Endothelial cell of umbilical vein (primary cell): ENCODE measurements around the gene SPTA1.

ENCODE experiments used
- CTCF ChIP-seq, 2 donors: IDR thresholded peaks; 1 replicate in 1 of 2; 2 replicates in 1 of 2; pipeline ENCODE4 v1.5.1; 2011; ENCODE audit warnings: low read length in 2 of 2, mild to moderate bottlenecking in 2 of 2, moderate library complexity in 2 of 2, control low read depth in 1 of 2, inconsistent platforms in 1 of 2, low read depth in 1 of 2; ENCODE audit not compliant: insufficient read depth in 1 of 2; ENCODE audit errors: extremely low read depth in 1 of 2
- EZH2 ChIP-seq: IDR thresholded peaks from 2 replicates; pipeline ENCODE4 v1.6.1; 2012; ENCODE audit warnings: borderline replicate concordance, low read depth, mild to moderate bottlenecking, moderate library complexity, low read length, inconsistent platforms; ENCODE audit not compliant: severe bottlenecking
- FOS ChIP-seq: IDR thresholded peaks from 2 replicates; pipeline ENCODE4 v1.6.1; 2011; ENCODE audit warnings: mild to moderate bottlenecking, low read length, moderate library complexity, borderline replicate concordance; ENCODE audit not compliant: insufficient read depth
- GATA2 ChIP-seq: IDR thresholded peaks from 2 replicates; pipeline ENCODE4 v1.7.0; 2011; ENCODE audit warnings: low read depth, mild to moderate bottlenecking, moderate library complexity, mixed read lengths, low read length; ENCODE audit not compliant: insufficient read length, insufficient read depth
- JUN ChIP-seq: IDR thresholded peaks from 2 replicates; pipeline ENCODE4 v1.6.1; 2011; ENCODE audit warnings: borderline replicate concordance, low read depth; ENCODE audit not compliant: insufficient read length, insufficient read depth
- MAX ChIP-seq: IDR thresholded peaks from 2 replicates; pipeline ENCODE4 v1.6.1; 2011; ENCODE audit not compliant: insufficient read depth, insufficient read length
- POLR2A ChIP-seq: IDR thresholded peaks from 2 replicates; pipeline ENCODE4 v1.6.1; 2012; ENCODE audit warnings: low read depth, mild to moderate bottlenecking, control low read depth, low read length
- POLR2AphosphoS5 ChIP-seq: IDR thresholded peaks from 2 replicates; pipeline ENCODE4 v1.6.1; 2012; ENCODE audit warnings: low read depth, mild to moderate bottlenecking, control low read depth, low read length, moderate library complexity; ENCODE audit not compliant: insufficient read depth

- TF ChIP-seq CTCF (IDR thresholded peaks at IDR 0.05; ENCODE audit: extremely low read depth in 1 of 2, insufficient read depth in 1 of 2, low read depth in 1 of 2, low read length in 2 of 2) = no peak
- no peak for TF ChIP-seq POLR2AphosphoS5
- no peak for TF ChIP-seq POLR2A
- TF ChIP-seq MAX = no peak
- TF ChIP-seq EZH2 = no peak
- TF ChIP-seq GATA2 = no peak
- no peak for TF ChIP-seq FOS
- no peak for TF ChIP-seq JUN
Measured at GRCh38 chr1:158687037-158687436, 522 bp upstream of the SPTA1 start.
